Keratinocyte (primary cell): ENCODE measurements around the gene CSDE1. TPM values are rescaled to one million over a fixed set of nuclear protein-coding genes. Genes with fewer than 3 reads are reported as not detected.

Source experiments
- DNase-seq: peaks from one replicate; pipeline ENCODE4 v3.0.0-alpha.2; 2011; ENCODE audit warnings: low read depth, missing footprints, low spot score
- FAIRE-seq: peaks from 2 replicates; lab custom pipeline; 2011; peaks lifted over from hg19 to GRCh38; lab: Jason Lieb, UNC
- H2AFZ ChIP-seq: 2 replicates; pipeline ENCODE4 v1.6.0; 2012; ENCODE audit warnings: low read length, control low read depth, inconsistent platforms; ENCODE audit not compliant: control insufficient read depth
- H3K27ac ChIP-seq: 2 replicates; pipeline ENCODE4 v1.5.1; 2011; ENCODE audit warnings: low read length; ENCODE audit not compliant: control insufficient read depth, insufficient read depth
- H3K27me3 ChIP-seq: 3 replicates; pipeline ENCODE4 v1.6.0; 2011; ENCODE audit warnings: low read length; ENCODE audit not compliant: control insufficient read depth, insufficient read depth; ENCODE audit errors: extremely low read depth
- H3K36me3 ChIP-seq, 2 experiments: 2 replicates in 1 of 2; 3 replicates in 1 of 2; pipeline ENCODE4 v1.5.1; 2011; ENCODE audit warnings: low read length in 2 of 2, mild to moderate bottlenecking in 1 of 2; ENCODE audit not compliant: control insufficient read depth in 2 of 2, insufficient read depth in 2 of 2; ENCODE audit errors: extremely low read depth in 1 of 2
- H3K4me1 ChIP-seq: 3 replicates; pipeline ENCODE4 v1.5.1; 2011; ENCODE audit warnings: low read length; ENCODE audit not compliant: control insufficient read depth, insufficient read depth; ENCODE audit errors: extremely low read depth
- H3K4me2 ChIP-seq: 3 replicates; pipeline ENCODE4 v1.6.0; 2011; ENCODE audit warnings: low read depth, low read length; ENCODE audit not compliant: control insufficient read depth, insufficient read depth; ENCODE audit errors: extremely low read depth
- H3K4me3 ChIP-seq, 3 experiments: fragments of 200-600 bp in 1 of 3; sonication (generic) in 1 of 3; 2 replicates in 2 of 3; 3 replicates in 1 of 3; pipeline ENCODE4 v1.5.1; 2011 to 2016; ENCODE audit warnings: low read length in 3 of 3, mild to moderate bottlenecking in 3 of 3, control low read depth in 2 of 3, inconsistent platforms in 1 of 3, low read depth in 1 of 3, mixed read lengths in 1 of 3, mixed run types in 1 of 3, moderate library complexity in 1 of 3; ENCODE audit not compliant: control insufficient read depth in 2 of 3, insufficient read depth in 2 of 3; ENCODE audit errors: extremely low read depth in 1 of 3
- H3K79me2 ChIP-seq: 2 replicates; pipeline ENCODE4 v1.6.0; 2012; ENCODE audit warnings: low read length; ENCODE audit not compliant: control insufficient read depth, insufficient read depth
- H3K9ac ChIP-seq: 3 replicates; pipeline ENCODE4 v1.6.0; 2011; ENCODE audit warnings: low read length; ENCODE audit not compliant: control insufficient read depth, insufficient read depth; ENCODE audit errors: extremely low read depth
- H3K9me1 ChIP-seq: 3 replicates; pipeline ENCODE4 v1.6.0; 2011; ENCODE audit warnings: low read length; ENCODE audit not compliant: control insufficient read depth, insufficient read depth; ENCODE audit errors: extremely low read depth
- H3K9me3 ChIP-seq: 2 replicates; pipeline ENCODE4 v1.5.1; 2012; ENCODE audit warnings: low read depth, low read length; ENCODE audit not compliant: control insufficient read depth
- H4K20me1 ChIP-seq: 3 replicates; pipeline ENCODE4 v1.6.0; 2011; ENCODE audit warnings: low read length; ENCODE audit not compliant: control insufficient read depth, insufficient read depth; ENCODE audit errors: extremely low read depth
- EZH2 ChIP-seq: IDR thresholded peaks from one replicate; pipeline ENCODE4 v1.6.1; 2012; ENCODE audit warnings: inconsistent platforms, mild to moderate bottlenecking, low read length, moderate library complexity
- dilution Hi-C: fragments of 300-500 bp; cut with MboI; formaldehyde crosslinking; loops from one replicate; pipeline ENCODE4 v1.7.0; 2020; ENCODE audit warnings: low sequenced_read_pairs; ENCODE audit not compliant: extremely low pct_ligation_motif_present
- polyA plus RNA-seq, 5 experiments: library from polyadenylated mRNA; depleted of rRNA in 3 of 5; stranded (reverse) in 3 of 5; stranded (forward) in 1 of 5; unstranded in 1 of 5; fragments of >200 nt; gene quantifications; 1 replicate in 1 of 5; 2 replicates in 3 of 5; 3 replicates in 1 of 5; pipeline versions ENCODE4 v1.2.1 to v1.2.3, GENCODE V29; 2011 to 2012; ENCODE audit warnings: missing spikeins in 2 of 5, low read depth in 1 of 5, low replicate concordance in 1 of 5
- TF ChIP-seq, protein P1 (sequence below), 3 experiments: IDR thresholded peaks in 1 of 3; conservative IDR thresholded peaks in 1 of 3; optimal IDR thresholded peaks in 1 of 3; 2 replicates in 2 of 3; 3 replicates in 1 of 3; pipeline versions ENCODE3 to v1.5.1; 2011; ENCODE audit warnings: low read length in 3 of 3, mild to moderate bottlenecking in 3 of 3, moderate library complexity in 2 of 3, control low read depth in 1 of 3, inconsistent platforms in 1 of 3; ENCODE audit not compliant: insufficient read depth in 2 of 3; ENCODE audit errors: extremely low read depth in 1 of 3

The CSDE1 gene
- polyA plus RNA-seq, 1 donor (not counting 4 experiments of a cell fraction or from before 2014, with no cell fraction given) = 268 TPM

DNA sequence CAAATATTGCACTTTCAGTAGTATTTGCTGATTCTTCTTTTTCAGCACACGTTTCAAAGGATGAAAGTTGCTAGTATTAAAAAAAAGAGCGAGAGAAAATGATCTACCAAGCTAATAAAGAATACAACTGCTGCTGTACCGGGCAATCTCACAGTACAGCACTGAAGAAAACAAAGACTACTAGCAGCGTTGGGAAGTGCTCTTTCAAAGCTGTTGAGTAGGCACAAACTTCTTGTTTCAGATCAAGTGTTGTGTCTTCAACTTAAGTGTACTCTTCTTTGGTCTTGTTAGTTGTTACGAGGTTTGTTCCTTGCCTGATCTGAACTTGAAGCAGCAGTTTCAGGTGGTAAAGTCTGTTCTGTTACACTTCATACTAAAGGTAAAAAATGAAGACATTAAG, 7.9 kb downstream of the CSDE1 start:
- Histone ChIP-seq H3K36me3 (peaks cover 6 to 30% of the 10 kb centered on the region in 2 experiments), H3K4me3 (no peak overlapping the region), H3K27ac (no peak overlapping the region), H2AFZ (no peak overlapping the region), H3K4me2 (no peak overlapping the region), H3K9me3 (no peaks in the 10 kb centered on the region), H3K4me1 (peaks cover 4% of the 10 kb centered on the region), H3K27me3 (no peaks in the 10 kb centered on the region), H3K9me1 (peaks cover 4% of the 10 kb centered on the region), H3K9ac (no peak overlapping the region), H4K20me1 (peaks cover 39% of the 10 kb centered on the region), H3K79me2 (peaks cover 100% of the 10 kb centered on the region)
- dilution Hi-C loops = no loop called here
- DNase-seq (no peak), FAIRE-seq (no peak)
- TF ChIP-seq, protein P1, sequence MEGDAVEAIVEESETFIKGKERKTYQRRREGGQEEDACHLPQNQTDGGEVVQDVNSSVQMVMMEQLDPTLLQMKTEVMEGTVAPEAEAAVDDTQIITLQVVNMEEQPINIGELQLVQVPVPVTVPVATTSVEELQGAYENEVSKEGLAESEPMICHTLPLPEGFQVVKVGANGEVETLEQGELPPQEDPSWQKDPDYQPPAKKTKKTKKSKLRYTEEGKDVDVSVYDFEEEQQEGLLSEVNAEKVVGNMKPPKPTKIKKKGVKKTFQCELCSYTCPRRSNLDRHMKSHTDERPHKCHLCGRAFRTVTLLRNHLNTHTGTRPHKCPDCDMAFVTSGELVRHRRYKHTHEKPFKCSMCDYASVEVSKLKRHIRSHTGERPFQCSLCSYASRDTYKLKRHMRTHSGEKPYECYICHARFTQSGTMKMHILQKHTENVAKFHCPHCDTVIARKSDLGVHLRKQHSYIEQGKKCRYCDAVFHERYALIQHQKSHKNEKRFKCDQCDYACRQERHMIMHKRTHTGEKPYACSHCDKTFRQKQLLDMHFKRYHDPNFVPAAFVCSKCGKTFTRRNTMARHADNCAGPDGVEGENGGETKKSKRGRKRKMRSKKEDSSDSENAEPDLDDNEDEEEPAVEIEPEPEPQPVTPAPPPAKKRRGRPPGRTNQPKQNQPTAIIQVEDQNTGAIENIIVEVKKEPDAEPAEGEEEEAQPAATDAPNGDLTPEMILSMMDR (optimal IDR thresholded peaks at IDR 0.05 in 1 of 3, IDR thresholded peaks at IDR 0.05 in 1 of 3, conservative IDR thresholded peaks at IDR 0.05 in 1 of 3; ENCODE audit: extremely low read depth in 1 of 3, insufficient read depth in 2 of 3, low read length in 3 of 3) = no peak
- no peak for TF ChIP-seq EZH2

DNA sequence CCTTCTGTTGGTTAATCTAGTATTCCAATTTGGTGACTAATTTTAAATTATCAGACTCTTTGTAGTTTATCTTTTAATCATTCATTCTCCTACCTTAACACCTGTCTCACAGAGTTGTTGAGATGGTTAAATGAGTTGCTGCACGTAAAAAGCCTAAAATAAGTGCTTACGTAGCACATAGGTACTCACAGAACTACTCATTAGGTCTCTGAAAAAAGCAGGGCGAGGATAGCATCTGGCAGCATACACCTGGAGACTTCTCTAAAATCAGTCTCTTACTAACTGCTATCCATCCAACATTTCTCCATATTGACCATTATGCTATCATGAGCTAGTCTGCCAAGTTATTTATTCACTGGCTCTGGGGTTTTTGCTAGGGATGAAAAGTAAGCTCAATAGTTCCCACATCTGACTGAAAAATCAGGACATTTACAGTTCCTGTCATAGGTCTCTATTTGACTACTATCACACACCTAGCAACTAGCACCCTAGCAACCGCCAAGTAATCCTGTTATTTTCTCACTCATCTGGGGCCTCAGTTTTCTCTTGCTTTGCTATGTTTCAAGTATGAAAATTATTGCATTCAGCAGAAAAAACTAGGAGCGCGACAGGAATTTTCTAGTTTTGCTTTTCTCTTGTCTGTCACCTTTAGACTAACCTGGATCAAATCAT, 11.2 kb downstream of the CSDE1 start:
- dilution Hi-C loops = no loop called here
- no peak for DNase-seq
- H3K36me3 ChIP-seq = peaks cover 6 to 35% of the 10 kb centered on the region in 2 experiments
- H3K9me1 ChIP-seq = no peaks in the 10 kb centered on the region
- H3K27ac ChIP-seq = no peak overlapping the region
- peaks cover 100% of the 10 kb centered on the region for H3K79me2 ChIP-seq
- H3K27me3 ChIP-seq = no peaks in the 10 kb centered on the region
- no peak overlapping the region for H3K4me2 ChIP-seq
- no peaks in the 10 kb centered on the region for H3K4me1 ChIP-seq
- H3K9me3 ChIP-seq = no peaks in the 10 kb centered on the region
- H2AFZ ChIP-seq = no peak overlapping the region
- H3K9ac ChIP-seq = no peak overlapping the region
- FAIRE-seq = no peak
- TF ChIP-seq, protein P1 (optimal IDR thresholded peaks at IDR 0.05 in 1 of 3, IDR thresholded peaks at IDR 0.05 in 1 of 3, conservative IDR thresholded peaks at IDR 0.05 in 1 of 3; ENCODE audit: extremely low read depth in 1 of 3, insufficient read depth in 2 of 3, low read length in 3 of 3) = no peak
- TF ChIP-seq EZH2 = no peak
- peaks cover 19% of the 10 kb centered on the region for H4K20me1 ChIP-seq
- no peak overlapping the region for H3K4me3 ChIP-seq
